Measurements from ENCODE around the gene ANAPC1.
"Not testable (repeated sequence)": the region's sequence is repeated elsewhere in the genome, so short reads cannot be mapped to it uniquely, and the experiment has no call there.

The ANAPC1 gene

DNA sequence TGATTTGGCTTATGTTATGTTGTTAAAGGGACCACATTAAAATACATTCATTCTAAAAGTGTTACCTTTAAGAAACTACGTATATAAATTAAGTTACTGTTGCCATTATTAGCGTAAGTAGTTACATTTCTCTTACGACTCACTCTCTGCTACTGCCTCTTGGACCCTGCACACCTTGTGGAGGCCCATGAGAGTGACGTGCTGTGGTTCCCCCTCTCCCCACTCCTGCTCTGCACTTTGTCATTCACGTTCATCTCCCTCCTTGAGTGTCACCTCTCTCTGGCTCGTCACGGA is 13.6 kb upstream of the ANAPC1 start:
- DNase-seq (ENCODE audit: low spot score), result no peak
- TF ChIP-seq, protein P1, sequence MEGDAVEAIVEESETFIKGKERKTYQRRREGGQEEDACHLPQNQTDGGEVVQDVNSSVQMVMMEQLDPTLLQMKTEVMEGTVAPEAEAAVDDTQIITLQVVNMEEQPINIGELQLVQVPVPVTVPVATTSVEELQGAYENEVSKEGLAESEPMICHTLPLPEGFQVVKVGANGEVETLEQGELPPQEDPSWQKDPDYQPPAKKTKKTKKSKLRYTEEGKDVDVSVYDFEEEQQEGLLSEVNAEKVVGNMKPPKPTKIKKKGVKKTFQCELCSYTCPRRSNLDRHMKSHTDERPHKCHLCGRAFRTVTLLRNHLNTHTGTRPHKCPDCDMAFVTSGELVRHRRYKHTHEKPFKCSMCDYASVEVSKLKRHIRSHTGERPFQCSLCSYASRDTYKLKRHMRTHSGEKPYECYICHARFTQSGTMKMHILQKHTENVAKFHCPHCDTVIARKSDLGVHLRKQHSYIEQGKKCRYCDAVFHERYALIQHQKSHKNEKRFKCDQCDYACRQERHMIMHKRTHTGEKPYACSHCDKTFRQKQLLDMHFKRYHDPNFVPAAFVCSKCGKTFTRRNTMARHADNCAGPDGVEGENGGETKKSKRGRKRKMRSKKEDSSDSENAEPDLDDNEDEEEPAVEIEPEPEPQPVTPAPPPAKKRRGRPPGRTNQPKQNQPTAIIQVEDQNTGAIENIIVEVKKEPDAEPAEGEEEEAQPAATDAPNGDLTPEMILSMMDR (conservative IDR thresholded peaks at IDR 0.05; ENCODE audit: low read depth), result no peak
- ChIA-PET CTCF (interaction anchor here (0.6 to 2.3 kb wide), 13 partner anchors 10 to 800 kb away, joined by 3 to 12 read pairs (median 4); no protein-coding TSS in a partner anchor), POLR2A (ENCODE audit: low non-redundant PET) (no interaction called here)
- 0 out of 2 replicates have a peak overlapping the region, but pooled peaks have one; percentile 1 for H3K27ac ChIP-seq

- TF ChIP-seq, protein P1 (conservative IDR thresholded peaks at IDR 0.05; ENCODE audit: low read depth), result no peak
- H3K27ac ChIP-seq, result no peak overlapping the region
- ChIA-PET CTCF (interaction anchor here (2.3 kb wide), 1 partner anchor 9 kb away, joined by 12 read pairs; no protein-coding TSS in a partner anchor), POLR2A (ENCODE audit: low non-redundant PET) (no interaction called here)
- no peak for DNase-seq (ENCODE audit: low spot score)
Measured at GRCh38 chr2:111896576-111896975, 12.6 kb upstream of the ANAPC1 start.

- POLR2A ChIA-PET (ENCODE audit: low non-redundant PET), result no interaction called here
Measured at GRCh38 chr2:111896024-111896423, 12.0 kb upstream of the ANAPC1 start.

GRCh38 chr2:111884592-111884964 is 585 bp upstream of the ANAPC1 start:
- H3K27ac ChIP-seq, result peak overlapping the region; percentile 85
- CTCF ChIA-PET, result no interaction called here
- POLR2A ChIA-PET (ENCODE audit: low non-redundant PET), result interaction anchor here (0.6 kb wide), 1 partner anchor 162 kb away, joined by 3 read pairs; no protein-coding TSS in a partner anchor
- TF ChIP-seq, protein P1 (conservative IDR thresholded peaks at IDR 0.05; ENCODE audit: low read depth), result no peak
- DNase-seq (ENCODE audit: low spot score), result no peak

More at GRCh38 chr2:111896024-111896423, 12.0 kb upstream of the ANAPC1 start:
- CTCF ChIA-PET, result interaction anchor here (0.7 kb wide), 1 partner anchor 1178 kb away, joined by 5 read pairs; no protein-coding TSS in a partner anchor
- TF ChIP-seq, protein P1 (conservative IDR thresholded peaks at IDR 0.05; ENCODE audit: low read depth), result no peak
- H3K27ac ChIP-seq, result no peak overlapping the region
- DNase-seq (ENCODE audit: low spot score), result no peak

DNA sequence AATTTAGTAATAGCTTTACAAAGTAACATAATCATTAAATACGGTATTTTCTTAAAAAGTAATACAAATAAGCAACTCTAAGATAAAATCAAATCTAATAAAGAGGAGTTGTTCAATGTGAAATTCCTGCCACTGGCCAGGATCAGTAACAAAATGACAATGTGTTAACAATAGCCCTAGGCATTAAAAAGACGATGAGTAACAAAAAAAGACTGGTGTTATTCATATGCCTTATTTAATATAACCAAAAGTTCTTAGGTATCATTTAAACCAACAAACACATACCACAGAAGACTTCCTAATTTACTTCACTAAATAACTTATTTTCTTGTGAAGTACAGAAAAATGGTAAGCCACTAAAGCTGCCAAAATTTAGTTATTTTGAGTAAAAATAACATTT is 11.2 kb downstream of the ANAPC1 start:
- H3K27ac ChIP-seq; DNase-seq (ENCODE audit: low spot score); POLR2A ChIA-PET (ENCODE audit: low non-redundant PET): not testable (repeated sequence)
- CTCF ChIA-PET, result interaction anchor here (0.7 kb wide), 1 partner anchor 561 kb away, joined by 6 read pairs; the partner anchor contains the start of gene RGPD8

- H3K27ac ChIP-seq; DNase-seq (ENCODE audit: low spot score); CTCF ChIA-PET; POLR2A ChIA-PET (ENCODE audit: low non-redundant PET): not testable (repeated sequence)
Measured at GRCh38 chr2:111865124-111865523, 18.9 kb downstream of the ANAPC1 start.

DNA sequence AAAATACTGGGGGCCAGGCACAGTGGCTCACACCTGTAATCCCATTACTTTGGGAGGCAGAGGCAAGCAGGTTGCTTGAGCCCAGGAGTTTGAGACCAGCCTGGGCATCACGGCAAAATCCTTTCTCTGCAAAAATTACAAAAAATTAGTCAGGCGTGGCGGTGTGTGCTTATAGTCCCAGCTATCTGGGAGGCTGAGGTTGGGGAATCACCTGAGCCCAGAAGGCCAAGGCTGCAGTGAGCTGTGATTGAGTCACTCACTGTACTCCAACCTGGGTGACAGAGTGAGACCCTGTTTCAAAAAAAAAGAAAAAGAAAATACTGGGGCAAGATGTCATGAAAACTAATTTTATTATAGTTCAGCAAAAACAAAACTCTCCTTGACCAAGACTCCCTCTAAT is 24.0 kb downstream of the ANAPC1 start:
- CTCF ChIA-PET; POLR2A ChIA-PET (ENCODE audit: low non-redundant PET); H3K27ac ChIP-seq; DNase-seq (ENCODE audit: low spot score): not testable (repeated sequence)

DNA sequence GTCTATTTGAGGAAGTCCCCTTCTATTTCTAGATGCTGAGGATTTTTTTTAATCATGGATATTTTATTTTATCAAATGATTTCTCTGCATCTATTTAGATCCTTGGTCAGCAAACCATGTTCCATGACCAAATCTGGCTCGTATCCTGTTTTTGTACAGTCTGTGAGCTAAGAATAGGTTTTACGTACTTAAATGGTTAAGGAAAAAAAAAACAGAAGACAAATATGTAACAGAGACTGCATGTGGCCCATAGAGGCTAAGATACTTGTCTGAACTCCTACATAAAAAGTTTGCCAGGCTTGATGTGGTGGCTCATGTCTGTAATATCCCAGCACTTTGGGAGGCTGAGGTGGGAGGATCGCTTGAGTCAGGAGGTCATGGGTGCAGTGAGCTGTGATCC is 31.4 kb downstream of the ANAPC1 start:
- CTCF ChIA-PET; H3K27ac ChIP-seq; DNase-seq (ENCODE audit: low spot score); POLR2A ChIA-PET (ENCODE audit: low non-redundant PET): not testable (repeated sequence)

DNA sequence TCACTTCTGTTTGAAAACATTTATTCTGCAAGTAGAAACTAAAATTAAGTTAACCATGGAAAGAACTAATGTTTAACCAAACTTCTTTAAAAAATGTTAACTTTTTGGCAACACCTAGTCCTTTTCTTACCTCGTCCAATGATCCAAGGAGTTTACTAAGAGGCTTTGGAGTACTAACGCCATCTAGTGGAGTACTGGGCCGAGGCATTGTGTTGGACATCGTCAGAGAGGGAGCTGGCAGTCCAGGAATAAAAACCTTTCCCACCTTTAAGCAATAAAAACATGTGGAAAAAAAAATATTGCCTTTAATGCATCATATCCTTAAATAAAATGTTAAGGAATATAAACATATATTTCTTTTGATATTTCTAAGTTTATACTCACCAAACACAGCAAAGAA is 33.3 kb downstream of the ANAPC1 start:
- H3K27ac ChIP-seq; POLR2A ChIA-PET (ENCODE audit: low non-redundant PET); DNase-seq (ENCODE audit: low spot score); CTCF ChIA-PET: not testable (repeated sequence)
- TF ChIP-seq, protein P1 (conservative IDR thresholded peaks at IDR 0.05; ENCODE audit: low read depth), result peak; percentile 67

DNA sequence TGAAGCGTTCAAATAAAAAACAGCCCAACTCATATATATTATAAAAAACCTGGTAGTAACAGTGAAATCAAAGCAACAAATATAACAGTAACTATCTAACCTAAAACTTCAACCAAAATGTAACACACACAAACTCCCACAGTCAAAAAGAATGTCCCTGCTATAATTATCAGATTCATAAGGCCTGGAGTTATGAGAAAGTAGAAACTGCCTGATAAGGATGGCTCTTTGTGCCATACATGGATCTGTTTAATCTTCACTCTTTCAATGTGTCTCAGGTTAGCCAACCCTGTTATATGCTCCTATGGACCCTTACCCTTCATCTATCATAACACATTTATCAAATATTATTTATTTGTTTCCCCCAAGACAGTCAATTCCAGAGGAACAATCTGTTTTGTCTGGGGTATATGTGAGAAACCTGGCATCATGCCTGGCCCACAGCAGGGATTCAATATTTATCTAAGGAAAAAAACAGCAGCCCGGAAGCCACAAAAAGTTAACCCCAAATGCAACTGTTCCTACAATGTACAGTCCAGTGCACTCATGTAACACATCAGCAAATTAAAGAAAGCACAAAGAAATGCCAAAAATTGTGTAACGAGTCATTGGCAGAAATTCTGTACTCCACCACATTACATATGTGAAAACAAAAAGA is 44.2 kb downstream of the ANAPC1 start:
- POLR2A ChIA-PET (ENCODE audit: low non-redundant PET); H3K27ac ChIP-seq; DNase-seq (ENCODE audit: low spot score): not testable (repeated sequence)
- CTCF ChIA-PET, result interaction anchor here (0.6 kb wide), 1 partner anchor 209 kb away, joined by 4 read pairs; no protein-coding TSS in a partner anchor

GRCh38 chr2:111838992-111839391 is 45.0 kb downstream of the ANAPC1 start:
- POLR2A ChIA-PET (ENCODE audit: low non-redundant PET), result not testable (repeated sequence)
- CTCF ChIA-PET, result interaction anchor here (0.6 kb wide), 1 partner anchor 210 kb away, joined by 4 read pairs; no protein-coding TSS in a partner anchor

GRCh38 chr2:111834221-111834620 is 49.8 kb downstream of the ANAPC1 start:
- POLR2A ChIA-PET (ENCODE audit: low non-redundant PET); CTCF ChIA-PET; H3K27ac ChIP-seq; DNase-seq (ENCODE audit: low spot score): not testable (repeated sequence)

More at GRCh38 chr2:111838992-111839391, 45.0 kb downstream of the ANAPC1 start:
- H3K27ac ChIP-seq; DNase-seq (ENCODE audit: low spot score): not testable (repeated sequence)
